Glomerular endothelial cell (primary cell): ENCODE data around the gene GNG3. TPM values are rescaled to one million over a fixed set of nuclear protein-coding genes. Genes with fewer than 3 reads are reported as not detected.
"Not testable (repeated sequence)": the region's sequence is repeated elsewhere in the genome, so short reads cannot be mapped to it uniquely, and the experiment has no call there.

Source experiments
- DNase-seq: peaks from one replicate; pipeline ENCODE4 v3.0.0-alpha.2; 2011; ENCODE audit warnings: low read depth, low spot score; ENCODE audit errors: extremely low read depth
- total RNA-seq: library from RNA; depleted of rRNA; stranded (reverse); fragments of >200 nt; gene quantifications from 2 replicates; pipeline ENCODE4 v1.2.3, GENCODE V29; 2015

Gene GNG3
- total RNA-seq, 1 donor from 2014 or later: not detected

DNA sequence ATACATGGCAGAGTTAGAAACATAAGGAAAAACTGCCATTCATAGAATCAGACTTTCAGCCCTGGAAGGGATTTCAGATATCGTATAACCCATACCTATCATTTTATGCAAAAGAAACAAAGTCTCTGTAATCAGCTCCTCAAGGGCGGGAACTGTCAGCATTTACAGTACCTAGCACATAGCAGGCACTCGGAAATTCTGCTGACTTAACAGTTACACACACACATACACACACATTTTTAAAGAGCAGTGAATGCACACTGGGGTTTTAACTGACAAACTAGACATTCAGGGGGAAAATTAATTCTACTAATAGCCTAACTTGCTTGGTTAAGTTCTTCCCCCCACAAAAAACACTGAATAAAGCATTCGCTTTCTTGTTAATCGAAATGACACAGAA, 8.7 kb downstream of the GNG3 start:
- DNase-seq: no peak

- no peak for DNase-seq
Observed at GRCh38 chr11:62716816-62717215, 9.3 kb downstream of the GNG3 start.

GRCh38 chr11:62719302-62719978, 12.0 kb downstream of the GNG3 start:
- no peak for DNase-seq

DNA sequence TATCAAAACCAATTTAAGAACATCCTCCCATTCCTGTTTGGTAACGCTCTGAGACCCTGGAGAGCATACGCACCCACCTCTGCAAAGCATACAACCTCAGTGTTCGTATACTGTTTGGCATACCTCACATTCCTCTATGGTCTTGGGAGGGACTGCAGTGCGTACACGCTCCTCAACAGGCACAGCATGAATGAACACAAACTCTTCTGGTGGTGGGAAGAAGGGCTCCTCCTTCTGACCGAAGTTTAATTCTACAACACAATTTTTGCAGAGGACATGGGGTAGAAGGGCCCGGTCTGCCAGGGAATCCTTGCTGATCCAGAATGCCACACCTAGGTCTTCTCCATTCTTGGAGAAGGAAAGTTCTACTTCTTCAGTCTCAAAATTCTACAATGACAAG, 14.5 kb downstream of the GNG3 start:
- DNase-seq: no peak

GRCh38 chr11:62724171-62724570, 16.7 kb downstream of the GNG3 start:
- no peak for DNase-seq

GRCh38 chr11:62725646-62726045, 18.2 kb downstream of the GNG3 start:
- no peak for DNase-seq

DNA sequence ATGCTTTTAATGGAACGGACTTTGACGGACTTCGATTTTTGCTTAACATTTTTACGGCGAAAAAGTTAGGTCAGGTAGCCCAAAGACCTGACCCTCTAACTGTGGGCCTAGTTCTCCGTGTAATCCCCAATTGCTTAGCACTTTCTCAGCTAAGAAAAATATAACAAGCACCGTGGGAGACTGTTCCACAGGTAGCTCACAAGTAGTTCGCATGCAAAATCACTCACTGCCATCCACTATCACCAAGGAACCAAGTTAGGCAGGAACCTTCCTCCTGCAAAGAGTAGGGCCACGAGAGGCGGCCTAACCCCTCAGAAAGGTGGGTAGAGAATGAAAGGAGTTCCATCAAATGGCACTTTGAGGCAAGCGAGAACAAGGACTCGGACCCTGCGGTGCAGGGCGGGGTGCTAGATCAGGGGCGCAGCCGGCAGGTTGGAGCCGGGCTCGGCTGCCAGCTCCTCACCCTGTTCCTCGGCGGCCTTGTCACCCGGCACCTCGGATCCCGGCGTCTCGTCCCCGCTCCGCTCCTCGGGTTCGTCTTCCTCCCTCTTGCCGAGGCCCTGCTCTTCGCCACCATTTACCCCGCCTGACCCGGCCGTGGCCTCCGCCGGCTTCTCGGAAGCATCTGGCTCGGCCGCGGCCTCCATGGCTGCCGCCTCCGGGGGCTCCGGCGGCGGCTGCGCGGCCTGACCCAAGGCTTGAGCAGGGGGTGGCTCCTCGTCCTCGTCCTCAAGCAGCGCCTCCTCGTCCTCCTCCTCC, 18.9 kb downstream of the GNG3 start:
- DNase-seq: no peak

GRCh38 chr11:62726915-62727164, 19.4 kb downstream of the GNG3 start:
- no peak for DNase-seq

- DNase-seq: peak; percentile 85
Observed at GRCh38 chr11:62727165-62727871, 19.8 kb downstream of the GNG3 start, which contains the start of gene HNRNPUL2. Gene HNRNPUL2, minus strand, starts transcription at chr11:62727457. Its CDS starts 301 bp downstream, at chr11:62727156.

- DNase-seq: peak; percentile 97
Observed at GRCh38 chr11:62727872-62728170, 20.3 kb downstream of the GNG3 start.

GRCh38 chr11:62728171-62728988, 20.9 kb downstream of the GNG3 start, which contains the start of gene TTC9C:
Gene TTC9C, plus strand, starts transcription at chr11:62728486. Its CDS starts 363 bp downstream, at chr11:62728849.
- DNase-seq: no peak

DNA sequence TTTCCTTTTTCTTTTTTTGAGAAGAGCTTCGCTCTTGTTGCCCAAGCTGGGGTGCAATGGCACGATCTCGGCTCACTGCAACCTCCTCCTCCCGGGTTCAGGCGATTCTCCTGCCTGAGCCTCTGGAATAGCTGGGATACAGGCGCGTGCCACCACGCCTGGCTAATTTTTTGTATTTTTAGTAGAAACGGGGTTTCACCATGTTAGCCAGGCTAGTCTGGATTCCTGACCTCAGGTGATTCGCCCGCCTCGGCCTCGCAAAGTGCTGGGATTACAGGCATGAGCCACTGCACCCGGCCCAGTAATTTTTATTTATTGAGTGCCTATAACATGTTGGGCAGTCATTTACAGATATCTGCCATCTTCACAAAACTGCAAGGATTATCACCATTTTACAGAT, 22.6 kb downstream of the GNG3 start:
- not testable (repeated sequence) for DNase-seq

- DNase-seq: no peak
Observed at GRCh38 chr11:62732830-62733229, 25.4 kb downstream of the GNG3 start.

- DNase-seq: no peak
Observed at GRCh38 chr11:62737196-62737595, 29.7 kb downstream of the GNG3 start.

DNA sequence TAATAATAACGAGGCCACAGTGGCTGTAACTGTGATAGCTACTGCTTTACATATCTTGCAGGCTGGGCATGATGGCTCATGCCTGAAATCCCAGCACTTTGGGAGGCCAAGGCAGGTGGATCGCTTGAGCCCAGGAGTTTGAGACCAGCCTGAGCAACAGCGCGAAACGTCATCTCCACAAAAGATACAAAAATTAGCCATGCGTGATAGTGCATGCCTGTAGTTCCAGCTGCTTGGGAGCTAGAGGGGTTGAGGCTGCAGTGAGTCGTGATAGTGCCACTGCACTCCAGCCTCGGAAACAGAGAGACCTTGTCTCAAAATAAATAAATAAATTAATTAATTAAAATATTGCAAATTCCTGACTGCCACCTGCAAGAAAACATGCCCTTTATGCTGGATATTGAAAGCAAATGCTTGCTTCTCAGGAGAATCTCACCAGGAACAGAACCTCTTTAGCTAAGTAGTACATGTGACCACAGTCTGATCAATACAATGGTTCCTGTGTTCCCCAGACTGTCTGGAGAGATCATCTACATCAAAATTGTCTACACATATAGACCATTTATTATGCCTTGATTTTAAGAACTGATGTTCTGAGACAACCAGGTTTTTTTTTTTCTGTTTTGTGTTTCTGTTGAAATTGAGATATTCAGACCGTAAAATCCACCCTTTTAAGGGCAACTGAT, 40.1 kb downstream of the GNG3 start:
- no peak for DNase-seq

- not testable (repeated sequence) for DNase-seq
Observed at GRCh38 chr11:62749931-62750330, 42.5 kb downstream of the GNG3 start.

GRCh38 chr11:62752177-62752785, 44.8 kb downstream of the GNG3 start:
- DNase-seq: no peak

GRCh38 chr11:62752994-62753735, 45.7 kb downstream of the GNG3 start:
- DNase-seq: no peak
